DMS153 (cell line): ENCODE results near the gene DNMT3A.

Source experiments
- DNase-seq: peaks from one replicate; lab custom pipeline; 2025; lab: John Stamatoyannopoulos, UW

The DNMT3A gene

DNA sequence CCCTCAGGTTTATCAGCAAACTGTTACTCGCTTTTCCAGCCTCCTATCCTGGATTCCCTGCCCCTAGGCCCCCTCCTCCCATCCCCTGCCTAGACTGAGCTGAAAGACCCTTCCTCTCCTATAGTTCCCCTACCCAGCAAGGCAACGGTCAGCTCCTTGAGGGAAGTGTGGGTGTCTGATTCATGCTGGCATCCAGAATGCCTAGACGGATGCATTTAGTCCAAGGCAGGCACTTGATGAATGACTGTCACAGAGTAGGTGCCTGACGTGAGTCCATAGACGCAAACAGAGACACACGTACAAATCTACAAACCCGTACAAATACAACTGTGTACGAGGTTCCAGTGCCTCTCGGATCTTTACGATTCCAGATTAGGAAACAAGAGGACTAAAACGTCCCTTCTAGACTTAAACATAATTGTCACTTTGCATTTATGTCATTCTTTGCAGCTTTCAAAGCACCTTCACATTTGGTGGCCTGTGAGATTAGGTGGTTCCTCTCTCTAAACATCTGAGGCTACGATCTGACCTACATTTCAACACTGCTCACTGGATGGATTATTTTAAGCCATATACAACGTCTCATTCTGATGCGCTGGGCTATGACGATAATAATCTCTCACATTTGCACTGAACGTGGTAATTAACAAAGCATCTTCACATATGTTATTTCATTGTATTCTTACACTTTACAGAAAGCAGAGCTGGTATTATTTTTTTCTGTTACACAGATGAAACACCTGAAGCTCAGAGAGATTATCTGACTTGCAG is 36.7 kb downstream of the DNMT3A start:
- no peak for DNase-seq

DNA sequence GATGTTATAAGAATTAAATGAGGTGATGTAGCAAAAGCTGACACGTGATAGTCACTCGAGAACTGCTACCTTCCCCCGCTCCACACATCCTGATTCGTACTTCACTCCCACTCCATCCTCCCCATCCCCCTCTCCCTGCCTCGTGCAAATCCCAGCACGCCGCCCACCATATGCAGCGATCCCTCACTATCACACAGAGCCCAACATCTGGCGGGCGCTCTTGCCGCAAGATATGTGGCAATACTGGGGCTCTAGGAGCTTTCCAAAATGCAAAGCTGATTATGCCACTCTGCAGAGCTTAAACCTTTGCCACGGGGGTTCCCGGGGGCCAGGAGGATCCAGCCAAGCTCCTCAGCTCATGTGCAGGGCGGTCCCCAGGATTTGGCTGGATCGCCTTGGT is 37.4 kb downstream of the DNMT3A start:
- no peak for DNase-seq

GRCh38 chr2:25303633-25304236 is 38.0 kb downstream of the DNMT3A start:
- no peak for DNase-seq

DNA sequence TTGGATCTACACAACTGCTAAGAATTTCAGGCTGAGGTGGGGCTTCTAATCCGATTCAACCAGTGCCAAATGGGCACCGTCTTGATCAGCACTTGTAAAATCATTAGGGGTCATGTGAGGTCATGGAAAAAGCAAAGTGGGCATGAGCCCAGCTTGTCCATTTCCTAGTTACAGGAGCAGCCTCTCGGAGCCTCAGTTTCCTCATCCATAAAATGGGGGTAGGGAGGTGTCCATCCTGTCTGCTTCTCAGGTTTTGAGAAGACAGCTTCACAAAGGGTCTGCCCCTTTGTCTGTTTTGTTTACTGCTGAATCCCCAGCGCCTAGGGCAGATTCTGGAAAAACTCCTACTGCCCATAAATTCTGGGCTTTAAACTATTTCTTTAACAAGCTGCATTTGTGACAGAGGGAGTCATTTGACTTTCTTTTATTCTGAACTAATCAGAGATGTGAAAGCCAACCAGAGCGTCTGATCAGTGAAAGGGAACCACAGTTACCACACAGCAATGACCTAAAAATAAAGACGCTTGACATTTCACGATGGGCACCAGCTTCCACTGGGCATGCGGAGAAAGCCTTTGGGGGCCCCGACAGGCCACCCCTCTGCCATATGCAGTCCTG is 38.9 kb downstream of the DNMT3A start:
- no peak for DNase-seq

DNA sequence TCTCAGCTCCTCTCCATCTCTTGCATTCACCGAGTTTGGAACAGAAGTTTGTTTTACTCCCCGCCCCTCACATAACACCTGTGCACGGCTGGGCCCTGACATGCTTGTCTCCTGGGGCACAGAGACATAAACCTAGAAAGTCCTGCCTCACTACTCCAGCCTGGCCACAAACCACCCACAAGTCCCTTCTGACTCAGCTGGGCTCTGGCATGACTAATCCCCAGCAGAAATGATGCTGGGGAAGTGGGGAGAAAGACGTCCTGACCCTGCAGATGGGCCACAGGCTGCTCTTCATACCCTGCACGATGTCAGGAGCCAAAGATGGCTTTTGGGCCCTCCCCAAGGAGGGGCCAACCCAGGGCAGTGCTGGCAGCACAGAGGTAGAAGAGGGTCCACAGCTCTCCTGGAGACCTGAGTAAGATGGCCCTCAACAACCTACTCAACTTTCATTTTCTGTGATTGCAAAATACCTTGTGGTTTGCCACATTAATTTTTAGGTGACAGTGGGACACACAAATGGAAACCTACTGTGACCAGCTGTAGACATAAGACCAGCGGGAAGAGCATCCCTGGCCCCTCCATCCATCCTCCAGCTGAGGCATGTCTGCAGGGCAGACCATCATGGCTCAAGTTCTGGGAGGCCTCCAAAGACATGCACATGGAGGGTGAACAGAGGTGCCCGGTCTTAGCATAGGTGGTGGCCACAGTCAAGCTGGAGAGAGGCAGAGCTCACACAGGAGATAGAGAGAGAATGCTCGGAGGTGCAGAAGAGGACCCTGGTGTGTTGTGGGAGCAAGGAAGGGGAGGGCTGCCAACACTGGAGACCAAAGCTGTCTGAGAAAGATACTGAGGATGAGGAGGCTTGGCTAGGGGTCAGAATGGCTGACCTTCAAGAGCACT is 40.0 kb downstream of the DNMT3A start:
- no peak for DNase-seq

DNA sequence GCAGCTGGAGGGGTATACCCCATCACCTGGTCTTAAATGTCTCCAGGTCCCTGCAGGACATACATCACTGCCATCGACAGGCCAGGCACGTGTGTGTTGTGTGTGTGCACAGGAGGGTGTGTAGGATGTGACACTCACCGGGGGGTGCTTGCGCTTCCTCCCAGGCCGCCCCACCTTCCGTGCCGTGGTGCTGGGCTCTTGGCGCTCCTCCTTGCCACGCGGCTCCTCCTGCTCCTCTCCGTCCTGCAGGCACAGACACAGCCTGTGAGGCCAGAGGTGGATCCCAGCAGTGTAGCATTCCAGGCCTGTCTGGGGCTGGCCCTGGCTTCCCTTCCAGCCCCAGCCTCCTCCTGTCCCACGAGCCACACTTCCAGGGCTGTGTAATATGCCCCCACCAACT is 41.7 kb downstream of the DNMT3A start:
- DNase-seq = no peak

DNA sequence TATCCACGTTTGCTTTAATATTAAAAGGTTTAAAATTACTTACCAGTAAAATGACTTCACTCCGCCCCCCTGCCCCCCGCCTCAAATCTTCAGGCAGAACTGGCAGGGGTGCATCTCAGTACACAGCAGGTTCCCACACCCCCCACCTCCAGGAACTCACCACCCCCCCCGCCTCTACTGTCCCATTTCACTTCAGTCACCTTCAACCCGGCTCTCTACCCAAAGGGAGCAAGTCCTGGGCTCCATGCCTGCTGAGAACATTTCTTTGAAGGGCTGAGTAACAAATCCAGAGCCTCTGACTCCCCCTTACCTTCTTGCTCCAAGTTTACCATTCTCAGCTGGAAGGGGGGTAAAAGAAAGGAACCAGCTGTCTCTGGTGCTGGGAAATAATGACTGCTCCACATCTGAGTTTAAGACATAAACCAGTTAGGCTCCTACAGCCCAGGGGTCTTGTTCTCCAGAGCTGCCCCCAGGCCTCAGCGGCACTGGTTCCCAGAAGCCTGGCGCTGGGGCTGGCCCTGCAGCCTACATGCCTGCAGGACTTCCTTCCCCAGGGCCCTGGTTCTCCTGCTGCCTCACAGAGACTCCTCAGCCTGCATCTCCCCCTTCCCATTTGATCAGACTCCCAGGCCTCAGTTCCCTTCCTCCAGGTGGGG is 42.8 kb downstream of the DNMT3A start:
- no peak for DNase-seq

- DNase-seq = no peak
These were observed 44.0 kb downstream of the DNMT3A start for GRCh38 chr2:25297738-25298137.

- no peak for DNase-seq
These were observed 46.1 kb downstream of the DNMT3A start for GRCh38 chr2:25295621-25296020.

- DNase-seq = peak; percentile 70
These were observed 46.9 kb downstream of the DNMT3A start for GRCh38 chr2:25294573-25295462.

DNA sequence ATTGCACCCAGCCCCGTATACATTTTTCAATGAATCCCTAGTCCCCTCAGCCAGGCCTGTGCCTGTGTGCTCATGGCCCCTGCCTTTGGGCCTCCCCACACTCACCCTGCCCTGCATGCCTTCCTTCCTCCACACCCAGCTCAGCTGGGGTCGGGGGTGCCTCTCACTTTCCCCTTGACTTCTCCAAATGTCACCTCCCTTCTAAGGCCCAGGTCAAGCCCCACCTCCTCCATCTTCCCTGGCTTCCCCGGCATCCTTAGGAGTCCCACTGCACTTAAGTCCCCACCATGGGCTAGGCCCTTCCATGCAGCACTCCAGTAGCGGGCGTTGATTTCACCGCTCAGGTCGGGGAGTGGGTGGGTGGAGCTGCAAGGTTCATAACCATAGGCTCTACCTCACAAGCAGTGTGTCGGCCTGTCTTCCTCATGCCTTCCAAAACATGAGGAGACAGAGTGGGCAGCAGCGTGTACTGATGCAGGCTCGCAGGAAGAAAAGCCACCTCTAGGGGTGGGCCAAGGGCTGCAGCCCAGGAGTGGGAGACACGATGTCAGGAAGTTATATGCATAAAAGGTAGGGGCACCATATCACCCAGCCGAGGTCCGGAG is 47.7 kb downstream of the DNMT3A start:
- no peak for DNase-seq

GRCh38 chr2:25293145-25293544 is 48.6 kb downstream of the DNMT3A start:
- DNase-seq = no peak

- no peak for DNase-seq
These were observed 49.3 kb downstream of the DNMT3A start for GRCh38 chr2:25292408-25292807.

DNA sequence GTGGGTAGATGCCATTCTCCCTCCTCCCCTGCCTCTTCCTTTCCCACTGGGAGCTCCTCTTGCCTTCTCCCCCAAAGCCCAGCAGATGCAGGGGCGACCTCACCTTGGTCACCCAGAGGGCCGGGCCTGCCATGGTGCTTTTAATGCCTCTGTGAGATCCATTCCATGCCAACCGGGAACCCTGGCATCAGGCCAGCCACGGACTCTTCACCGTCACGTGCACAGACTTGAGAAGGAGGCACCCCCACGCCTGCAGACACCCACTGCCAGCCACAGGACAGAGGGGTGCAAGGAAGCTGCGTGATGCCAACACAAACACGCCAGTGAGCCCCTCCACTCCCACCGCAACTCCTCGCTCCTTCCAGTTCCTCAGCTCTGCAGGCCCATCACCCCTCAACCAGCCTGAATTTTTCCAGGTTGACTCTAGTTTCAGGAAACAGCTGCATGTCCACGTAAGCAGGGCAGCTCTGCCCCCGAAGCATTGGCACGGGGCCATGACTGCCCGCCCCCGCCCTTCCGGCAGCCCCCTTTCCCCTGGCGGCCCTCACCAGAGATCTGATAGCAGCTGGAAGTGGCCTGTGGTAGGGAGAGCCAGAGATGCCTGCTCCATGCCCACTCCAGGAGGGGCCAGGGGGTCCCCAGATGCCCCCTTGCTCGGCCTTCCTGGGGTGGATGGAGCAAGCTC is 50.8 kb downstream of the DNMT3A start:
- peak; percentile 18 for DNase-seq

DNA sequence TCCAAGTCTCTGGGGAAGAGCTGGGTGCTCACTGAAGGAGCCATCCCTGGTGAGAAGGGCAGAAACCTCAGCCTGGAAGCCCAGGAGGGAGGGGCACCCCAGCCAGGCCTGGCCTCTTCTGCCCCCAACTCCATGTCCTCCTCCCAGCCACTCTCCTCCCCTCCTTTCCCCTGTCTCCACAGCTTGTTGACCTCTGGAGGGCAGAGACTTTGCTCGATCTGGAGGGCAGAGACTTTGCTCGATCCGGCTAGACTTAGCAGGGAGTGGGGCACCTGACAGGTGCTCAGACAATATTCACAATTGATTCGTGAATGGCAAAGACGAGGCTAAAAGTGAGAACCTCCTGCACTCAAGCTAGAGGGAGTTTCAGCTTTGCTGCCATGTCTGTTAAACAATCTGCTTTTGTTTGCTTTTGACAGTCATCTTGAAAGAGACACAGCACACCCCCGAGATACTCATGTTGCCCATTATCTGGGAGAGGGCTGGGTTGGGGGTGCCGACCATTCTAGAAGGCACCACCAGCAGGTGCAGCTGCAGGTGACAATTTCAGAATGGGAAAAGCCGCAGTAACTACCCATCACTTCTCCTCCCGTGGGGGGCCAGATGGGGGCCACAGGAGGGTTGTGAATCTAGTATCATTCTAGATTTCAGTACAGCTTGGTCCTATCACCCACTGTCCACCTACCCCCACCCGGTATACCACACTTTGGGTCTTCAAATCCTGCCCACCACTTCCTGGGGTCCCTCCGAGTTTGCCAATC is 54.8 kb downstream of the DNMT3A start:
- no peak for DNase-seq

DNA sequence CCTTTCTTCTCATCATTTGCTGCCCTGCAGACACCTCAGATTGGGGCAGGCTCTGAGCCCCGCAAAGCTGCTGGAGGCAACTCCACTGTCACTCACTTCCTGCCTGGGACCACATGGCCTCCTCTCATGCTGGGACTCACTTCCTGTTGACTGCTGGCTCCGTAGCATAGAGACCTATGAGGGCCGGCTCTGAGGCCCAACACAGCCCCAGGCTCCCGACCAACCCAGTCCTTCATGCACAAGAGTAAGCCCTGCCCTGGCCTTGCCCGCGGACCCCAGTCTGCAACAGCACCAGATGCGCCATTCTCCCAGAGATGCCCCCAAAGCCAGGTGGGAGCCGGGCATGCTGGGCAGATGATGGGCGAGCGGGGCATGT is 55.7 kb downstream of the DNMT3A start:
- DNase-seq = no peak

GRCh38 chr2:25285265-25286024 is 56.3 kb downstream of the DNMT3A start:
- no peak for DNase-seq

GRCh38 chr2:25284756-25285155 is 57.0 kb downstream of the DNMT3A start:
- DNase-seq = no peak
